Fibroblast of lung (primary cell): ENCODE results near the gene KCNAB2.

ENCODE experiments used
- CTCF ChIP-seq, 2 donors: IDR thresholded peaks in 1 of 2; conservative IDR thresholded peaks in 1 of 2; 1 replicate in 1 of 2; 2 replicates in 1 of 2; pipeline ENCODE4 v1.5.1; 2011 to 2012; ENCODE audit warnings: low read length in 2 of 2, control low read depth in 1 of 2, inconsistent platforms in 1 of 2, low read depth in 1 of 2, mild to moderate bottlenecking in 1 of 2
- EZH2 ChIP-seq: IDR thresholded peaks from 2 replicates; pipeline ENCODE4 v1.5.1; 2012; ENCODE audit warnings: low read length, control low read depth, mild to moderate bottlenecking; ENCODE audit errors: missing control alignments

DNA sequence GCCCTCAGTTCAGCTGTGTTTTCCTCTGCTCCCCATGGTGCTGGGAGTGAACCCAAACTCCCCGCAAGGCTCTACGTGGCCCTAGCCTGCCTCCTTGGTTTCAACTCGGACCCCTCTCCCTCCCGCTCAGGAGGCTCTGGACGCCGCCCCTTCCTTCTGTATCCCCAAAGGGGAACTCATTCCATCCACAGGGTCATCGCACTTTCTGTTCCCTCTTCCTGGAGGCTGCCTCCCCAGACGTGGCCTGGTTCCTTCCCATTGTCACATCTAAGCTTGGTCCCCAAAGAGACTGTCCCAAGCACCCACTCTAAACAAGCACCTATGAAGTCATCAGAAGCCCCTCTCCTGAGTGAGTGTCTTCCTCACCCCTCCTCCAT lies 10.9 kb downstream of the KCNAB2 start:
- TF ChIP-seq CTCF (conservative IDR thresholded peaks at IDR 0.05 in 1 of 2, IDR thresholded peaks at IDR 0.05 in 1 of 2; ENCODE audit: low read depth in 1 of 2, low read length in 2 of 2) (no peak), EZH2 (no peak)
